Gastrocnemius medialis (tissue), 4 donors: ENCODE measurements around the gene PLGLB2.
"Not testable (repeated sequence)": the region's sequence is repeated elsewhere in the genome, so short reads cannot be mapped to it uniquely, and the experiment has no call there.

Source experiments
- POLR2A ChIP-seq, 2 donors: fragments of 450-650 bp; IDR thresholded peaks; one replicate each; pipeline ENCODE4 v1.6.1; 2017; ENCODE audit warnings: antibody characterized with exemption in 2 of 2, mild to moderate bottlenecking in 2 of 2, moderate library complexity in 2 of 2
- TF ChIP-seq, protein P1 (sequence below), 5 experiments: fragments of 450-650 bp in 3 of 5; fragments of 200-600 bp in 2 of 5; sonication (generic) in 2 of 5; IDR thresholded peaks in 4 of 5; conservative IDR thresholded peaks in 1 of 5; 1 replicate in 4 of 5; 2 replicates in 1 of 5; pipeline ENCODE4 v1.5.1; 2016 to 2019; ENCODE audit warnings: antibody characterized with exemption in 5 of 5, mild to moderate bottlenecking in 3 of 5, moderate library complexity in 3 of 5

DNA sequence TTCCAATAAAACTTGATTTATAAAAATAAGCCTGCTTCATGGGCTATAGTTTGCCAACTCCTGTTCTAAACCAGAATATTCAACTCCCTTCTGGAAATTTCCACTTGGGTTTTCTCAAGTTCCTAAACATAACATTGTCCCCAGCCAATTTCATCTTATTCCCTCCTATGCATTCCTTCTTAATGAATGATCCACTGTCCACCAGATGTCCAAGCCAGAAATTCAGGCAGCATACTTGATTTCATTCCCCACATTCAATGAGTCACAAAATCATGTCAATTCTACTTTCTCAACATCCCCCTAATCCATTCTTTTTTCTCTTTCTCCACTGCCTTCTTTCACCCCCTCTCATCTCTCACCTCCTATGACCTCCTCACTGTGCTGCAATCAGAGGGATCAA, 7.0 kb upstream of the PLGLB2 start:
- TF ChIP-seq, protein P1, sequence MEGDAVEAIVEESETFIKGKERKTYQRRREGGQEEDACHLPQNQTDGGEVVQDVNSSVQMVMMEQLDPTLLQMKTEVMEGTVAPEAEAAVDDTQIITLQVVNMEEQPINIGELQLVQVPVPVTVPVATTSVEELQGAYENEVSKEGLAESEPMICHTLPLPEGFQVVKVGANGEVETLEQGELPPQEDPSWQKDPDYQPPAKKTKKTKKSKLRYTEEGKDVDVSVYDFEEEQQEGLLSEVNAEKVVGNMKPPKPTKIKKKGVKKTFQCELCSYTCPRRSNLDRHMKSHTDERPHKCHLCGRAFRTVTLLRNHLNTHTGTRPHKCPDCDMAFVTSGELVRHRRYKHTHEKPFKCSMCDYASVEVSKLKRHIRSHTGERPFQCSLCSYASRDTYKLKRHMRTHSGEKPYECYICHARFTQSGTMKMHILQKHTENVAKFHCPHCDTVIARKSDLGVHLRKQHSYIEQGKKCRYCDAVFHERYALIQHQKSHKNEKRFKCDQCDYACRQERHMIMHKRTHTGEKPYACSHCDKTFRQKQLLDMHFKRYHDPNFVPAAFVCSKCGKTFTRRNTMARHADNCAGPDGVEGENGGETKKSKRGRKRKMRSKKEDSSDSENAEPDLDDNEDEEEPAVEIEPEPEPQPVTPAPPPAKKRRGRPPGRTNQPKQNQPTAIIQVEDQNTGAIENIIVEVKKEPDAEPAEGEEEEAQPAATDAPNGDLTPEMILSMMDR (IDR thresholded peaks at IDR 0.05 in 4 of 5, conservative IDR thresholded peaks at IDR 0.05 in 1 of 5), result not testable (repeated sequence)
- not testable (repeated sequence) for TF ChIP-seq POLR2A (IDR thresholded peaks at IDR 0.05)
